Activated CD4-positive, alpha-beta T cell treated with anti-CD3 and anti-CD28 coated beads for 36 hours (primary cell): ENCODE results near the gene UBC. TPM values are rescaled to one million over a fixed set of nuclear protein-coding genes. Genes with fewer than 3 reads are reported as not detected.
"Not testable (repeated sequence)": the region's sequence is repeated elsewhere in the genome, so short reads cannot be mapped to it uniquely, and the experiment has no call there.

Source experiments
- ATAC-seq: fragments of 200-7000 bp; cut with Tn5 transposase; one replicate; pipeline ENCODE4 v1.10.0; 2021; ENCODE audit warnings: mild to moderate bottlenecking, moderate library complexity
- CTCF ChIA-PET: fragments of 350-600 bp; sonication (Branson Sonifier 250); formaldehyde crosslinking; loops from one replicate; lab custom pipeline; 2021; ENCODE audit warnings: antibody characterized with exemption; lab: Charles Lee
- POLR2A ChIA-PET: fragments of 350-600 bp; sonication (Branson Sonifier 250); formaldehyde crosslinking; loops from one replicate; lab custom pipeline; 2021; ENCODE audit warnings: antibody characterized with exemption, inconsistent platforms; lab: Charles Lee
- DNase-seq: peaks from one replicate; pipeline ENCODE4 v3.0.0-alpha.2; 2020
- H3K27ac Mint-ChIP-seq: one replicate; pipeline ENCODE4 v1.8.0; 2021; ENCODE audit warnings: mixed read lengths
- H3K27me3 Mint-ChIP-seq: one replicate; pipeline ENCODE4 v1.8.0; 2021; ENCODE audit warnings: mixed read lengths
- H3K36me3 Mint-ChIP-seq: one replicate; pipeline ENCODE4 v1.8.0; 2021; ENCODE audit warnings: low read depth, mixed read lengths
- H3K4me1 Mint-ChIP-seq: one replicate; pipeline ENCODE4 v1.8.0; 2021; ENCODE audit warnings: mixed read lengths
- H3K4me3 Mint-ChIP-seq: one replicate; pipeline ENCODE4 v1.8.0; 2021; ENCODE audit warnings: mild to moderate bottlenecking, moderate library complexity, mixed read lengths
- H3K9me3 Mint-ChIP-seq: one replicate; pipeline ENCODE4 v1.8.0; 2021; ENCODE audit warnings: low read depth, mixed read lengths
- intact Hi-C, 2 experiments: fragments of 100-400 bp; cut with DNase I in 1 of 2; cut with micrococcal nuclease in 1 of 2; formaldehyde crosslinking; loops; one replicate each; pipeline versions ENCODE4 v1.14.2 to v1.15.1; 2022 to 2024; cut with DNase I, micrococcal nuclease
- total RNA-seq, 2 experiments: library from RNA; stranded (reverse); gene quantifications; one replicate each; pipeline ENCODE4 v1.2.3, GENCODE V29; 2021

Gene UBC
- total RNA-seq, 2 experiments from 2014 or later, result 809 to 936 TPM

GRCh38 chr12:124921200-124922031 lies 7.0 kb upstream of the UBC start:
- H3K27ac Mint-ChIP-seq, result peak overlapping the region; percentile 100
- H3K9me3 Mint-ChIP-seq, result no peaks in the 10 kb centered on the region
- peak; percentile 63 for ATAC-seq
- H3K4me1 Mint-ChIP-seq, result peaks cover 66% of the 10 kb centered on the region
- POLR2A ChIA-PET, result interaction anchor here (1.3 to 1.9 kb wide), 3 partner anchors 8 to 17 kb away, joined by 3 to 5 read pairs (median 3); partner anchors contain the start of gene UBC
- H3K36me3 Mint-ChIP-seq, result peaks cover 6% of the 10 kb centered on the region
- no peaks in the 10 kb centered on the region for H3K27me3 Mint-ChIP-seq
- H3K4me3 Mint-ChIP-seq, result peak overlapping the region; percentile 79
- CTCF ChIA-PET, result interaction anchor here (0.6 to 8.3 kb wide), 4 partner anchors 15 to 72 kb away, joined by 4 to 70 read pairs (median 20); partner anchors contain the start of gene BRI3BP
- intact Hi-C loops, result loop anchor here in 1 of 2 experiments (1.0 to 2.0 kb wide), 3 partner anchors 17 to 1207 kb away; no protein-coding TSS in a partner anchor
- DNase-seq, result peak; percentile 92

GRCh38 chr12:124920353-124920935 lies 6.0 kb upstream of the UBC start:
- intact Hi-C loops, result loop anchor here in 1 of 2 experiments (2.0 kb wide), 2 partner anchors 18 to 1206 kb away; no protein-coding TSS in a partner anchor
- no peak for DNase-seq
- no peaks in the 10 kb centered on the region for H3K9me3 Mint-ChIP-seq
- POLR2A ChIA-PET, result interaction anchor here (0.6 to 2.2 kb wide), 6 partner anchors 10 to 366 kb away, joined by 3 to 22 read pairs (median 4); no protein-coding TSS in a partner anchor
- peak overlapping the region; percentile 100 for H3K27ac Mint-ChIP-seq
- peaks cover 72% of the 10 kb centered on the region for H3K4me1 Mint-ChIP-seq
- CTCF ChIA-PET, result interaction anchor here (0.6 to 8.3 kb wide), 5 partner anchors 10 to 73 kb away, joined by 3 to 92 read pairs (median 7); partner anchors contain the start of gene BRI3BP
- ATAC-seq, result no peak
- H3K36me3 Mint-ChIP-seq, result peaks cover 6% of the 10 kb centered on the region
- H3K4me3 Mint-ChIP-seq, result peak overlapping the region; percentile 79
- H3K27me3 Mint-ChIP-seq, result no peaks in the 10 kb centered on the region

GRCh38 chr12:124919521-124920352 lies 5.3 kb upstream of the UBC start:
- Mint-ChIP-seq H3K36me3 (peaks cover 6% of the 10 kb centered on the region), H3K27ac (peak overlapping the region; percentile 100), H3K27me3 (no peaks in the 10 kb centered on the region), H3K4me1 (peaks cover 76% of the 10 kb centered on the region), H3K4me3 (peak overlapping the region; percentile 79), H3K9me3 (no peaks in the 10 kb centered on the region)
- ChIA-PET POLR2A (interaction anchor here (0.6 to 2.2 kb wide), 7 partner anchors 8 to 365 kb away, joined by 3 to 22 read pairs (median 3); no protein-coding TSS in a partner anchor), CTCF (interaction anchor here (0.6 to 8.3 kb wide), 6 partner anchors 8 to 74 kb away, joined by 3 to 92 read pairs (median 6); partner anchors contain the start of gene BRI3BP)
- peak; percentile 4 for ATAC-seq
- DNase-seq, result peak; percentile 74
- intact Hi-C loops, result loop anchor here (2.0 to 10.0 kb wide), 8 partner anchors 19 to 1945 kb away; partner anchors contain the start of genes BRI3BP (in 1 of the 2), OGFOD2 (in 1 of the 2), RILPL2 (in 1 of the 2) and SBNO1 (in 1 of the 2)

- Mint-ChIP-seq H3K4me3 (peak overlapping the region; percentile 100), H3K36me3 (peaks cover 17% of the 10 kb centered on the region), H3K27ac (peak overlapping the region; percentile 100), H3K4me1 (peaks cover 79% of the 10 kb centered on the region)
- not testable (repeated sequence) for H3K9me3 Mint-ChIP-seq, ATAC-seq, DNase-seq, H3K27me3 Mint-ChIP-seq
- POLR2A ChIA-PET, result interaction anchor here (0.9 to 2.2 kb wide), 3 partner anchors 8 to 21 kb away, joined by 3 to 22 read pairs (median 15); no protein-coding TSS in a partner anchor
- CTCF ChIA-PET, result interaction anchor here (1.0 to 8.3 kb wide), 5 partner anchors 8 to 105 kb away, joined by 3 to 92 read pairs (median 7); no protein-coding TSS in a partner anchor
- intact Hi-C loops, result loop anchor here (5.0 to 10.0 kb wide), 6 partner anchors 56 to 1944 kb away; partner anchors contain the start of genes BRI3BP (in 1 of the 2), OGFOD2 (in 1 of the 2), RILPL2 (in 1 of the 2) and SBNO1 (in 1 of the 2)
Measured at GRCh38 chr12:124918622-124918988, 4.2 kb upstream of the UBC start.

- ChIA-PET POLR2A (interaction anchor here (0.9 to 1.8 kb wide), 4 partner anchors 10 to 351 kb away, joined by 3 to 15 read pairs (median 4); no protein-coding TSS in a partner anchor), CTCF (interaction anchor here (0.7 to 8.3 kb wide), 5 partner anchors 9 to 104 kb away, joined by 3 to 92 read pairs (median 22); no protein-coding TSS in a partner anchor)
- peaks cover 23% of the 10 kb centered on the region for H3K36me3 Mint-ChIP-seq
- H3K27ac Mint-ChIP-seq, result peak overlapping the region; percentile 100
- H3K27me3 Mint-ChIP-seq, result no peaks in the 10 kb centered on the region
- intact Hi-C loops, result loop anchor here (1.0 to 10.0 kb wide), 11 partner anchors 21 to 1943 kb away; partner anchors contain the start of genes BRI3BP (in 2 of the 2), CCDC92 (in 1 of the 2), OGFOD2 (in 1 of the 2) and RILPL2 (in 1 of the 2)
- H3K4me1 Mint-ChIP-seq, result peaks cover 85% of the 10 kb centered on the region
- no peaks in the 10 kb centered on the region for H3K9me3 Mint-ChIP-seq
- no peak for ATAC-seq
- peak overlapping the region; percentile 100 for H3K4me3 Mint-ChIP-seq
- no peak for DNase-seq
Measured at GRCh38 chr12:124917841-124918621, 3.6 kb upstream of the UBC start.

- POLR2A ChIA-PET, result interaction anchor here (1.0 to 1.8 kb wide), 3 partner anchors 10 to 351 kb away, joined by 3 to 15 read pairs (median 5); no protein-coding TSS in a partner anchor
Measured at GRCh38 chr12:124917135-124917840, 2.8 kb upstream of the UBC start.

GRCh38 chr12:124916374-124917134 lies 2.1 kb upstream of the UBC start:
- ChIA-PET CTCF (interaction anchor here (0.7 to 8.3 kb wide), 4 partner anchors 10 to 23 kb away, joined by 3 to 92 read pairs (median 46); no protein-coding TSS in a partner anchor), POLR2A (interaction anchor here (0.6 to 4.1 kb wide), 4 partner anchors 11 to 1282 kb away, joined by 3 to 39 read pairs (median 10); no protein-coding TSS in a partner anchor)
- Mint-ChIP-seq H3K27ac (peak overlapping the region; percentile 100), H3K4me3 (peak overlapping the region; percentile 100), H3K36me3 (peaks cover 30% of the 10 kb centered on the region), H3K9me3 (no peaks in the 10 kb centered on the region), H3K4me1 (peaks cover 82% of the 10 kb centered on the region), H3K27me3 (no peaks in the 10 kb centered on the region)
- DNase-seq (peak; percentile 74), ATAC-seq (peak; percentile 8)
- intact Hi-C loops, result loop anchor here (1.0 to 10.0 kb wide), 11 partner anchors 23 to 1942 kb away; partner anchors contain the start of genes BRI3BP (in 2 of the 2), CCDC92 (in 1 of the 2), OGFOD2 (in 1 of the 2) and RILPL2 (in 1 of the 2)

More at GRCh38 chr12:124917135-124917840, 2.8 kb upstream of the UBC start:
- Mint-ChIP-seq H3K4me1 (peaks cover 86% of the 10 kb centered on the region), H3K27me3 (no peaks in the 10 kb centered on the region), H3K4me3 (peak overlapping the region; percentile 100), H3K27ac (peak overlapping the region; percentile 100), H3K9me3 (no peaks in the 10 kb centered on the region), H3K36me3 (peaks cover 30% of the 10 kb centered on the region)
- CTCF ChIA-PET, result interaction anchor here (0.7 to 8.3 kb wide), 6 partner anchors 10 to 103 kb away, joined by 3 to 92 read pairs (median 12); no protein-coding TSS in a partner anchor
- DNase-seq (peak; percentile 97), ATAC-seq (peak; percentile 69)
- intact Hi-C loops, result loop anchor here (1.0 to 10.0 kb wide), 11 partner anchors 22 to 1942 kb away; partner anchors contain the start of genes BRI3BP (in 2 of the 2), CCDC92 (in 1 of the 2), OGFOD2 (in 1 of the 2) and RILPL2 (in 1 of the 2)
